Lower leg skin (tissue), 4 donors: ENCODE measurements around the gene KIF21B. TPM values are rescaled to one million over a fixed set of nuclear protein-coding genes. Genes with fewer than 3 reads are reported as not detected.

ENCODE experiments used
- DNase-seq, 2 donors: peaks; one replicate each; pipeline ENCODE4 v3.0.0-alpha.2; 2019; ENCODE audit warnings: low spot score in 2 of 2
- H3K4me3 ChIP-seq: fragments of 200-600 bp; sonication (generic); 2 replicates; pipeline ENCODE4 v1.5.1; 2017; ENCODE audit warnings: mild to moderate bottlenecking, low read depth; ENCODE audit not compliant: poor library complexity, severe bottlenecking
- CTCF ChIP-seq, 3 donors: fragments of 450-650 bp; IDR thresholded peaks; one replicate each; pipeline ENCODE4 v1.5.1; 2016; ENCODE audit warnings: antibody characterized with exemption in 3 of 3, mild to moderate bottlenecking in 3 of 3, moderate library complexity in 2 of 3
- POLR2A ChIP-seq, 2 donors: fragments of 450-650 bp; IDR thresholded peaks; one replicate each; pipeline ENCODE4 v1.6.1; 2016 to 2017; ENCODE audit warnings: antibody characterized with exemption in 2 of 2, mild to moderate bottlenecking in 1 of 2, moderate library complexity in 1 of 2
- WGBS, 2 donors: methylation state at CpG; one replicate each; pipeline ENCODE4 v1.1.5; 2018; 5-methylcytosine and 5-hydroxymethylcytosine counted together
- intact Hi-C: fragments of 100-400 bp; cut with DNase I; formaldehyde crosslinking; loops from one replicate; pipeline ENCODE4 v1.15.0; 2023; ENCODE audit warnings: low total_unique reads
- total RNA-seq, 4 donors: library from RNA; depleted of rRNA; stranded (reverse); fragments of >200 nt; gene quantifications; one replicate each; pipeline ENCODE4 v1.1.0, GENCODE V29; 2016

Gene KIF21B
- total RNA-seq, 4 donors from 2014 or later = 0.38 to 1.6 (median 1.0) TPM

GRCh38 chr1:201060586-201060985, 37.1 kb upstream of the KIF21B start:
- 69 to 74% methylated on average over 4 of the region's 4 CpGs for WGBS, 2 donors
- TF ChIP-seq CTCF (IDR thresholded peaks at IDR 0.05) (no peak), POLR2A (IDR thresholded peaks at IDR 0.05) (no peak)
- no peak for DNase-seq
- H3K4me3 ChIP-seq = no peak overlapping the region
- intact Hi-C loops = no loop called here

GRCh38 chr1:201059871-201060555, 36.5 kb upstream of the KIF21B start:
- WGBS, 2 donors = 60 to 63% methylated on average over 5 of the region's 5 CpGs
- TF ChIP-seq POLR2A (IDR thresholded peaks at IDR 0.05) (no peak), CTCF (IDR thresholded peaks at IDR 0.05) (no peak)
- no peak overlapping the region for H3K4me3 ChIP-seq
- no peak for DNase-seq
- intact Hi-C loops = no loop called here

- intact Hi-C loops = no loop called here
- TF ChIP-seq POLR2A (IDR thresholded peaks at IDR 0.05) = no peak
- 89 to 97% methylated on average over 3 of the region's 3 CpGs for WGBS, 2 donors
- H3K4me3 ChIP-seq = no peak overlapping the region
- DNase-seq = no peak
These were observed 35.9 kb upstream of the KIF21B start for GRCh38 chr1:201059401-201059800.

GRCh38 chr1:201054091-201054543, 30.6 kb upstream of the KIF21B start:
- no peak for DNase-seq
- 34 to 42% methylated on average over 9 to 10 of the region's 10 CpGs for WGBS, 2 donors
- intact Hi-C loops = no loop called here
- no peak overlapping the region for H3K4me3 ChIP-seq
- TF ChIP-seq POLR2A (IDR thresholded peaks at IDR 0.05) (no peak), CTCF (IDR thresholded peaks at IDR 0.05) (no peak)

- 87 to 91% methylated on average over 21 to 22 of the region's 22 CpGs for WGBS, 2 donors
- no peak overlapping the region for H3K4me3 ChIP-seq
- TF ChIP-seq CTCF (IDR thresholded peaks at IDR 0.05) (no peak), POLR2A (IDR thresholded peaks at IDR 0.05) (no peak)
- DNase-seq = no peak
- intact Hi-C loops = no loop called here
These were observed 29.8 kb upstream of the KIF21B start for GRCh38 chr1:201053155-201053860.

- intact Hi-C loops = no loop called here
- H3K4me3 ChIP-seq = no peak overlapping the region
- no peak for TF ChIP-seq CTCF (IDR thresholded peaks at IDR 0.05)
- TF ChIP-seq POLR2A (IDR thresholded peaks at IDR 0.05) = no peak
- DNase-seq = no peak
- 84 to 90% methylated on average over 2 of the region's 2 CpGs for WGBS, 2 donors
These were observed 27.9 kb upstream of the KIF21B start for GRCh38 chr1:201051399-201051798.
